PC-3 (cell line): ENCODE data around the gene EPHA7.

ENCODE experiments used
- CTCF ChIP-seq: fragments of 300-600 bp; sonication (generic); conservative IDR thresholded peaks from 2 replicates; pipeline ENCODE4 v1.5.1; 2017; ENCODE audit warnings: antibody characterized with exemption, low read depth, mild to moderate bottlenecking, low read length
- EZH2 ChIP-seq: fragments of 300-600 bp; sonication (generic); IDR thresholded peaks from one replicate; pipeline ENCODE4 v1.6.1; 2017; ENCODE audit warnings: antibody characterized with exemption, mild to moderate bottlenecking, low read length; ENCODE audit not compliant: unreplicated experiment
- EZH2phosphoT487 ChIP-seq: fragments of 300-600 bp; sonication (generic); IDR thresholded peaks from 2 replicates; pipeline ENCODE4 v1.6.1; 2018; ENCODE audit warnings: mild to moderate bottlenecking, antibody characterized with exemption, low read length, borderline replicate concordance

GRCh38 chr6:93417421-93418013, 1.8 kb downstream of the EPHA7 start:
- TF ChIP-seq CTCF (no peak; the same call in 1 of the 2 replicates), EZH2 (peak; percentile 1), EZH2phosphoT487 (no peak)
